Measurements from ENCODE around the gene GID8. TPM values are rescaled to one million over a fixed set of nuclear protein-coding genes. Genes with fewer than 3 reads are reported as not detected.

The GID8 gene
- total and polyA plus RNA-seq, 2 of the 4 experiments (the other 2 are of a cell fraction), result 21.5 to 33.9 TPM

- intact Hi-C loops (cut with micrococcal nuclease), result no loop called here
- H2AK5ac ChIP-seq (ENCODE audit: low read depth, low read length), result no peak overlapping the region
- H4K20me1 ChIP-seq (ENCODE audit: insufficient read depth, low read length), result peaks cover 21% of the 10 kb centered on the region
- CTCF ChIA-PET, result no interaction called here
- WGBS, 2 experiments (ENCODE audit: extremely low coverage in 2 of 2, insufficient read length in 1 of 2), result 97% methylated on average over 5 of the region's 12 CpGs; no CpG with 5 or more reads in 1 of the 2 experiments
- ATAC-seq (ENCODE audit: low read depth), result no peak
- no peak overlapping the region for H3K18ac ChIP-seq (ENCODE audit: low read depth, low read length)
- no peak overlapping the region for H2BK5ac ChIP-seq (ENCODE audit: low read depth, low read length, poor library complexity, severe bottlenecking)
- no peak overlapping the region for H2BK20ac ChIP-seq (ENCODE audit: low read depth, low read length)
- H3K9me1 ChIP-seq (ENCODE audit: insufficient read depth, low read length), result peaks cover 8% of the 10 kb centered on the region; the same call in 1 of the 2 replicates
- no peak overlapping the region for H3K23ac ChIP-seq (ENCODE audit: low read depth, low read length)
- H3K79me1 ChIP-seq (ENCODE audit: low read depth in 1 of 2, low read length in 2 of 2), result peaks cover 12 to 37% of the 10 kb centered on the region in 2 experiments; a peak in 3 of 4 replicates
- no peak overlapping the region for H3K9ac ChIP-seq (ENCODE audit: low read depth, low read length)
- H4K5ac ChIP-seq (ENCODE audit: low read depth, low read length), result no peak overlapping the region
- H3K56ac ChIP-seq (ENCODE audit: extremely low read depth, insufficient read depth, low read length), result no peak overlapping the region
- H3K14ac ChIP-seq (replicated peaks; ENCODE audit: low read depth, low read length), result no peak overlapping the region
- no peak overlapping the region for H3K4me2 ChIP-seq (ENCODE audit: low read depth, low read length)
- no peaks in the 10 kb centered on the region for H3K27me3 ChIP-seq (ENCODE audit: control insufficient read depth, insufficient read depth, low read length)
- H2BK120ac ChIP-seq (ENCODE audit: low read depth, low read length), result no peak overlapping the region
- no peak overlapping the region for H4K91ac ChIP-seq (ENCODE audit: insufficient read depth, low read depth, low read length)
- H3K9me3 ChIP-seq (ENCODE audit: control insufficient read depth, insufficient read depth, low read length), result peaks cover 2% of the 10 kb centered on the region; the same call in 1 of the 2 replicates
- H3K4me3 ChIP-seq (ENCODE audit: insufficient read depth, low read depth, low read length), result no peak overlapping the region
- H3K4ac ChIP-seq (ENCODE audit: low read depth, low read length), result no peak overlapping the region
- peaks cover 7% of the 10 kb centered on the region for H3K4me1 ChIP-seq (ENCODE audit: control insufficient read depth, insufficient read depth, low read length)
- DNase-seq, result no peak
- dilution Hi-C loops (cut with HindIII; ENCODE audit: low sequenced_read_pairs, unreplicated experiment), result no loop called here
- H2AK9ac ChIP-seq (replicated peaks; ENCODE audit: low read depth, low read length, poor library complexity), result peak overlapping the region; percentile 29
- peaks cover 44% of the 10 kb centered on the region for H3K36me3 ChIP-seq (ENCODE audit: control insufficient read depth, insufficient read depth, low read length)
- POLR2A ChIA-PET (ENCODE audit: unreplicated experiment), result no interaction called here
- H2AFZ ChIP-seq (replicated peaks; ENCODE audit: low read length, poor library complexity), result no peak overlapping the region
- no peak overlapping the region for H2BK15ac ChIP-seq (ENCODE audit: low read depth, low read length)
- no peak overlapping the region for H3K27ac ChIP-seq (ENCODE audit: insufficient read depth, low read length)
- no TSS peak for BruUV-seq (replicated peaks)
- TF ChIP-seq RAD21 (IDR thresholded peaks at IDR 0.05; ENCODE audit: low read length) (no peak), MAZ (IDR thresholded peaks at IDR 0.05; ENCODE audit: borderline replicate concordance, low read depth, low read length) (no peak)
- in situ Hi-C loops (cut with MboI; ENCODE audit: low sequenced_read_pairs), result no loop called here
- H4K8ac ChIP-seq (ENCODE audit: low read depth in 2 of 2, low read length in 2 of 2), result no peak overlapping the region
Measured at GRCh38 chr20:62949962-62950361, 12.0 kb downstream of the GID8 start.

Data from IMR-90 (cell line).